Duodenal mucosa (tissue), 2 donors: ENCODE measurements around the gene CHST15.

Source experiments
- H3K27ac ChIP-seq: one replicate; pipeline ENCODE4 v1.7.0; 2013; ENCODE audit warnings: low read depth, low read length
- H3K27me3 ChIP-seq, 2 donors: one replicate each; pipeline ENCODE4 v1.7.0; 2013; ENCODE audit warnings: low read length in 2 of 2, control low read depth in 1 of 2; ENCODE audit not compliant: insufficient read depth in 2 of 2, control insufficient read depth in 1 of 2
- H3K36me3 ChIP-seq, 2 donors: one replicate each; pipeline ENCODE4 v1.7.0; 2013; ENCODE audit warnings: low read length in 2 of 2, control low read depth in 1 of 2; ENCODE audit not compliant: insufficient read depth in 2 of 2, control insufficient read depth in 1 of 2
- H3K4me1 ChIP-seq, 2 donors: one replicate each; pipeline ENCODE4 v1.7.0; 2013; ENCODE audit warnings: low read length in 2 of 2, control low read depth in 1 of 2; ENCODE audit not compliant: insufficient read depth in 2 of 2, control insufficient read depth in 1 of 2
- H3K4me3 ChIP-seq, 2 donors: one replicate each; pipeline ENCODE4 v1.7.0; 2013; ENCODE audit warnings: low read length in 2 of 2, low read depth in 1 of 2
- H3K9ac ChIP-seq, 2 donors: one replicate each; pipeline ENCODE4 v1.7.0; 2013; ENCODE audit warnings: low read length in 2 of 2, low read depth in 1 of 2
- H3K9me3 ChIP-seq, 2 donors: one replicate each; pipeline ENCODE4 v1.7.0; 2013; ENCODE audit warnings: low read length in 2 of 2, control low read depth in 1 of 2; ENCODE audit not compliant: control insufficient read depth in 1 of 2

CHST15 gene

DNA sequence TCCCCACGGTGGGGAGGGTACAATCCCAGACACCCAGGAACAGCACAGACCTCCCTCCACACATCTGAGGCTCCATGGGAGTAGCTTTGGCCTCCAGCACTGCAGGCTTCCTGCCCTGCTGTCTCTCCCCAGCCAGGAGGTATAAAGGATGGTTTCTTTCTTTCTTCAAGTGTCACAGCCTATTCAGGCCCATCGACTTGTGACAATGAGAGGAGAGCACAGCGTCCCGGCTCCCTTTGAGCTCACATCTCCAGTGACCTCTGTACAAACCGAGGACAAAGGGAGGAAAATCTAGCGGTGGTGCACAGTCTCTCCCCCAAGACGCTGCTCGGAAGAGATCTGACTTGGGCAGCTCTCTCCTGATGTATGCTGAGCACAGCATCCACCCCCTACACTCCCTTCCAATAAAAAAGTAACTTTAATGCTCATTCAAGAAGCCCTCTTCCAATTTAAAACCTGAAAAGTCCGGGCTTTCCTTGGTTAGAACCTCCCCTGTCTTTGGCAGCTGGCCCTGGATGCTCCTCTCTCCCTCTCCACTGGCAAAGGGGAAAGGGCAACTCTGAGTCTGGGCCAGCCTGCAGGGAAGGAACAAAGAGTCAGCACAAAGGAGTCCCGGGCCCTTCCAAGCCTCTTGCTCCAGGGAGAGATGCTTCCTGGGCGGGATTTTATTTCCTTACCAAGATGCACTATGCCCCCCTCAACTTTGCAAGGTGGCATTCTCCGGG lies 18.0 kb downstream of the CHST15 start:
- H3K27me3 ChIP-seq, result no peaks in the 10 kb centered on the region
- H3K36me3 ChIP-seq, result no peaks in the 10 kb centered on the region
- no peaks in the 10 kb centered on the region for H3K9me3 ChIP-seq
- H3K9ac ChIP-seq, result no peak overlapping the region
- no peak overlapping the region for H3K4me3 ChIP-seq
- no peak overlapping the region for H3K27ac ChIP-seq
- peaks cover 12 to 52% of the 10 kb centered on the region in 2 donors for H3K4me1 ChIP-seq

DNA sequence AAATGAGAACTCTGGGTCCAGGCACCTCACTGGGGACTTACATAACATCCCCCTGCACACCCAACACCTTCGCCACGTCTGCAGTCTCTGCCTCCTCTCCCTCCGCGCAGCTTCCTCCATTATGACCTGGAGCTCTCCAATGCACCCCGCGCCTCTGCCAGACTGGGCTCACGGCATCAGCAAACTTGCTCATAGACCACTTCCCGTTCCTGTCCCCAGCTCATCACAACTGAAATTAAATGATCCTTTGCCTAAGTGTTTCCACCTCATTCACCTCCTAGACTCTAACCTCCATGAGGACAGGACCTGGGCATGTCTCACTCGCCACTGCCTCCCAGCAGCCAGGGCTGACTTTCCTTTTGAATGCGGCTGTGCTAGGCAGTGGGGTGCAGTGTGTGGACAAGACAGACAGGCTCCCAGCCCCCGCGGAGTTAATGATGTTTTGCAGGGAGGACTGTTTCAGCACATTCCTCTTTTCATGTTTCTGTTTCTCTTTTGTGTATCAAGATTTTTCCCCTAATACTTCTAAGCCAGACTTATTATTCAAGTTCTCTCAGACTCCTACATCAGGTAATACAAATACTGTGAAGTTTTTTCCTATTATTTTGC lies 18.8 kb downstream of the CHST15 start:
- Histone ChIP-seq H3K27ac (no peak overlapping the region), H3K4me3 (no peak overlapping the region), H3K9ac (no peak overlapping the region), H3K27me3 (no peaks in the 10 kb centered on the region), H3K4me1 (peaks cover 7 to 51% of the 10 kb centered on the region in 2 donors), H3K36me3 (no peaks in the 10 kb centered on the region), H3K9me3 (no peaks in the 10 kb centered on the region)

DNA sequence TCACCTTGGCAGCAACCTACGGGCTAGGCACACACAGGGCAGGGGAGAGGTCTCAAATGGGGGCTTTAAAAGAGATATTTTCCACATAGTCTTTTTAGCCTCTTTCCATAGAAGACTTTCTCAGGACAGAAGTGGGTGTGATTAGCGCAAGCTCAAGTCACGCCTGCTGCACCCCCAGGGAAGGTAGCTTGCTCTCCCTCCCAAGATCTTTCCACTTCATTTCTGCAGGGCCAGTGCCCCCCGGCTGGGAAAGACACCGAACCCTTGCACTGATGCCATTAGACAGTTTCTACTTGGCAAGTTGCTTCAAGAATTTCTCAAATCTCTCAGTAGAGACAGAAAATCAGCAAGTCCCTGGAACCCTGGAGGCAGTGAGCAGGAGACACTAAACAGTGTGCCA lies 19.4 kb downstream of the CHST15 start:
- Histone ChIP-seq H3K36me3 (no peaks in the 10 kb centered on the region), H3K9me3 (no peaks in the 10 kb centered on the region), H3K9ac (no peak overlapping the region), H3K4me1 (peaks cover 10 to 48% of the 10 kb centered on the region in 2 donors), H3K27me3 (no peaks in the 10 kb centered on the region), H3K27ac (no peak overlapping the region), H3K4me3 (no peak overlapping the region)

DNA sequence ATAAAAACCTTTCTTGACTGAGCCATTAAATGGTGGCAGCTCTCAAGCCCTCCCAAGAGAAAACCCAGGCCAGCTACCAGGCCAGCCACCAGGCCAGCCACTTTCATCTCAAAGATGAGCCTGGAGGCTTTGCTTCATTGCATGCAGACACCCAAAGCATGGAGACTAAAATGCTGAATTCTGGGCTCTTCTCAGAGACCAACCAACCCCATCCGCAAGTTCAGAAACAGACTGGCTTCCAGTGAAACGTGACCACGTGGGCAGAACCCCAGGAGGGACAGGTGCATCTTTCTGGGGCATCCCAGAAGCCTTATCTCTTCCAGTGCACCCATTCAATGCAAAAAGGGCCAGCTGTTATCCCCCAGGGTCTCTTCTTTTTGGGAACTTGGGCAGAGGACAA lies 20.9 kb downstream of the CHST15 start:
- Histone ChIP-seq H3K4me3 (no peak overlapping the region), H3K9me3 (no peaks in the 10 kb centered on the region), H3K9ac (no peak overlapping the region), H3K27me3 (no peaks in the 10 kb centered on the region), H3K4me1 (peaks cover 15 to 49% of the 10 kb centered on the region in 2 donors), H3K36me3 (no peaks in the 10 kb centered on the region), H3K27ac (no peak overlapping the region)

DNA sequence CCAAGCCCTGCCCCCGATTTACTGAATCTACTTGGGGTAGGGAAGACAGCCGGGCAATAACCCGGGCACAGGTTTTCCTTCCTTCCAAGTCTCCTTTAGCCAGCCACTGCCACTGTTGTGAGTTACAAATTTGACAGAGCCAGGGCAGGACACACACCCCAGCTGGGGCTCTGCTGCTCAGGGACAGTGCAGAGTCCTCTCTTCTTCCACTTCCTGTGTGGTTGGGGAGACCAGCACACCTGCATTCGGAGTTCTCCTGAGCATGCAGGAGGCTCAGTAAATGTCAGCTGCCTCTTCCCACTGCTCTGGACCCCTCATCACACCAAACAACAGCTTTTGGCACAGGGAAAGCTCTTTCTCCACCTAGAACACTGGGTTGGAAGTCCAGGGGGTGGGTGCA lies 21.3 kb downstream of the CHST15 start:
- Histone ChIP-seq H3K4me1 (peaks cover 17 to 51% of the 10 kb centered on the region in 2 donors), H3K36me3 (no peaks in the 10 kb centered on the region), H3K9me3 (no peaks in the 10 kb centered on the region), H3K27me3 (no peaks in the 10 kb centered on the region), H3K27ac (no peak overlapping the region), H3K4me3 (no peak overlapping the region), H3K9ac (no peak overlapping the region)

DNA sequence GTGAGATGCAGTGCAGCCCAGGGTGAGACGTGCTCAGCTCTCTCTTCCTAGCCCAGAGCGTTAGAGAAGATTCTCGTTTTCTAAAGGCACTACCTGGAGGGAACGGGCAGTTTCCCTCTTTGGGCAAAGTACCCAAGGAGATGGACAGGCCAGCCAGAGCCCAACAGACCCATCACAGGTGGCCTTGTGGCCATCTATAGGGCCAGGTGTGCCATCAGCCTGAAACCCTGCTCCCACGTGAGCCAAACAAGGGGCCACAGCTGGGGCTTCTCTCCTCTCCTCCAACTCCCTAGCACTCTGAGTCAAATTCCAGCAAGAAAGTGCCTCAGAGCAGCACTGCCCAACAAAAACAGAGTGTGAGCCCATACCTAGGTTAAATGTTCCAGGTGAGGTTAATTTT lies 22.3 kb downstream of the CHST15 start:
- no peak overlapping the region for H3K9ac ChIP-seq
- H3K36me3 ChIP-seq, result no peaks in the 10 kb centered on the region
- no peaks in the 10 kb centered on the region for H3K9me3 ChIP-seq
- H3K27ac ChIP-seq, result no peak overlapping the region
- peaks cover 0 to 5% of the 10 kb centered on the region in 2 donors for H3K27me3 ChIP-seq
- H3K4me1 ChIP-seq, result peaks cover 26 to 56% of the 10 kb centered on the region in 2 donors
- H3K4me3 ChIP-seq, result no peak overlapping the region

DNA sequence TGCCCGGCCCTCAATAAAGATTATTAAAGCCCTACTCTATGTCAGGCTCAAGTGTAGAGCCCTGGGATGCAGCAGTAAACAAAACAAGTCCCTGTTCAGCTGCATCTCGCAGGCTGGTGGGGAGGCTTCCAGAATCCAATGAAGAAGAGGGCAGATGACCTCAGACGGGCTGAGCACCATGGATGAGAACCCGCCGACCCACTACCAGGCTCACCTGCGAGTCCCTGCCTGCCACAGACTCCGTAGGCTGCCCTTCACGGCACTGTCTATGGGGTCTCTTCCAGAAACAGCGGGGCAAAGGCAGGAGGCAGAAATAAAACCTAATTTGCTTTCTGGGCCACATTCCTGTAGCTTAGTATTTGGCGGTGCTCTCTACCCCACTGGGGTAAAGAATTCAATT lies 22.7 kb downstream of the CHST15 start:
- no peaks in the 10 kb centered on the region for H3K9me3 ChIP-seq
- no peak overlapping the region for H3K4me3 ChIP-seq
- peaks cover 31 to 56% of the 10 kb centered on the region in 2 donors for H3K4me1 ChIP-seq
- H3K9ac ChIP-seq, result no peak overlapping the region
- no peaks in the 10 kb centered on the region for H3K36me3 ChIP-seq
- H3K27me3 ChIP-seq, result peaks cover 2 to 9% of the 10 kb centered on the region in 2 donors
- no peak overlapping the region for H3K27ac ChIP-seq

DNA sequence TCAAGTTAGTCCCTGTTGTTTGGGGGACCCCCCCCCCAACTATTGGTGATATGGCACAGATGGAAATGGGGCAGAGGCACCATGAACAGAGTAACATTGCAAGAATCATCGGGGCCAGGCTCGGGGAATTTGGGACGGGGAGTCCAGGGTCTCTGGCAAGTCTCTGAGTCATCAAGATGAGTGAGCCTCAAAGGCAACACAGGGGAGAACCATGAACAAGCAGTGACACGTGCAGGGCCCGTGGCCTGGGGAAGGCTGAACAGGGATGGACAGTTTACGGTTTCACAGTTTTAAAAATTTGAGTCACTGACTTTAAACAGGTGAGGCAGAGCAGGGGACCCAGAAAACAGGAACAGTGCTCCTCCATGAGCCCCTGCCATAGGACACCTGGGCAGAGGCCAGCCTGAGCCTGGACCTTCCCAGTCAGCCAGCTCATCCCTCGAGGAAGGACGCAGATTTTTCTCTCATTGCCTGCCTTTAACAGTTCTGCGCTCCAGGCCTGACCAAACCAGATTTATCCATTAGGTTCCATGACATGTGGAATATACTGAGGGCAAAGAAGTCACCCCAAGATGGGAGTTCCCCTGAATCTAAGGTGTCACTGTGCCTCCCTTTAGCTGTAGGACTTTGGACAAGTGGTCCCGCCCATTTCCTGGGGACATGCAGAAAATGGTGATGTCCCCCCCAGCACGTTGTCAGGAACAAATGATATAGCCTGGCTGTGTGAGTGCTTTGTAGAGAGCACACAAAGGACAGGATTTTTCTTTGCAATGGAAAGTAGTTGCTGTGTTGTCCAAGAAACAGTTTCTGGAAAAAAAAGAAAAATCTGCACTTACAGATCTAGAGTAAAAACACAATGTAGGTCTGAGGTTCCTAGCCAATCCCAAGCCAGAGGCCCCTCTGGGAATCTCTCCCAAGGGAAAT lies 23.8 kb downstream of the CHST15 start:
- H3K27me3 ChIP-seq, result peaks cover 5 to 13% of the 10 kb centered on the region in 2 donors
- H3K27ac ChIP-seq, result no peak overlapping the region

DNA sequence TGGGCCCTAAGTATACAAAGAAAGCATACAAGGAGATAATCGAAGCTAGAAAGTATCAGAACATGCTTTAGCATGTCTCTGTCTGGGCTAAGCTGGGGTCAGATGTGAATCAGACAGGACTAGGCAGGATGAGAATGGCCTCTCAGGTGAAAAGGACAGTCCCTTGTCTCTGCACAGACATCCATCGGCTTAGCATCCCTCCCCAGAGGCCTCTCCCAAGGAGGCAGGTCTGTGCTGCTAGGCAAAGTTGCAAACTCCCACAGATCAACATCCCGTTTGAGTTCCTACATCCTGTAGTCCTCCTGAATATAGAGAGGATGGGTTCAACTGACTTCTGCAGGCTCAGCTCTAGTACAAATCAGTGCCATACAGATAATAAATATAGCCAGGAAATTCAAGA lies 24.5 kb downstream of the CHST15 start:
- Histone ChIP-seq H3K9me3 (no peaks in the 10 kb centered on the region), H3K36me3 (no peaks in the 10 kb centered on the region), H3K4me1 (peaks cover 35 to 59% of the 10 kb centered on the region in 2 donors), H3K4me3 (no peak overlapping the region), H3K27me3 (peaks cover 5 to 13% of the 10 kb centered on the region in 2 donors), H3K9ac (no peak overlapping the region), H3K27ac (no peak overlapping the region)

More for the DNA sequence above, 23.8 kb downstream of the CHST15 start:
- no peaks in the 10 kb centered on the region for H3K36me3 ChIP-seq
- H3K9ac ChIP-seq, result no peak overlapping the region
- no peaks in the 10 kb centered on the region for H3K9me3 ChIP-seq
- H3K4me3 ChIP-seq, result no peak overlapping the region
- peaks cover 35 to 59% of the 10 kb centered on the region in 2 donors for H3K4me1 ChIP-seq
